NCI-H146 treated with DMSO at 0.1 percent for 48 hours (cell line): Measurements from ENCODE around the gene GPR39.

ENCODE experiments used
- DNase-seq: peaks from one replicate; lab custom pipeline; 2025; ENCODE audit not compliant: unreplicated experiment; lab: John Stamatoyannopoulos, UW

The GPR39 gene

DNA sequence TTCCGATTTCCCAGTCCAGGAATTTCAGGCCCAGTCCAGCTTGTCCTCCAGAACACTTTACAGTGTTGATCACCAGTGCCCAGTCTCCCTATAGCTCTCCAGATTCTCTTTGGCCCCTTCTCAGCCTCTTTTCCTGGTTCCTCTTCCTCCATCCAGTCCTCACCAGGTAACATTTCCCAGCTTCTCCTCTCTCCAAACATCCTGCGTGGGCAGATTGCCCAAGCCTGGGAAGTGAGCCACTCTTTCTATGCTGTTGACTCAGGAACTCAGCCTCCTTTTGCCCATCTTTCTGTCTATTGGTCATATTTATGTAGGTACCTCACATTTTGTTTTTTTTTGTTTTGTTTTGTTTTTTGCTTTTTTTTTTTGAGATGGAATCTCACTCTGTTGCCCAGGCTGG, 144.0 kb downstream of the GPR39 start:
- no peak for DNase-seq

- no peak for DNase-seq
These were observed 145.6 kb downstream of the GPR39 start for GRCh38 chr2:132562245-132562644.

- DNase-seq, result no peak
These were observed 147.5 kb downstream of the GPR39 start for GRCh38 chr2:132564065-132564464.

- DNase-seq, result no peak
These were observed 149.8 kb downstream of the GPR39 start for GRCh38 chr2:132566379-132566778.

DNA sequence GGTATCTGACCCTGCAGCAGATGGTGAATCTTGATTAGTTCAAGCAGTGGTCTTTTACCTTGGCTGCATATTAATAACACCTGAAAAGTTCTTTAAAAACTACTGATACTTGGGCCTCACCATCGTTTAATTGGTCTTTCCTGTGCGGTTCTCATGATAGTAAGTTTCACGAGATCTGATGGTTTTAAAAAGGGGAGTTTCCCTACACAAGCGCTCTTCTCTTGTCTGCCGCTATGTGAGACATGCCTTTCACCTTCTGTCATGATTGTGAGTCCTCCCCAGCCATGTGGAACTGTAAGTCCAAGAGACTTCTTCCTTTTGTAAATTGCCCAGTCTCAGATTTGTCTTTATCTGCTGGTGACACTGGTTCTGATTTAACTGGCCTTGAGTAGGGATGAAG, 151.1 kb downstream of the GPR39 start:
- no peak for DNase-seq

DNA sequence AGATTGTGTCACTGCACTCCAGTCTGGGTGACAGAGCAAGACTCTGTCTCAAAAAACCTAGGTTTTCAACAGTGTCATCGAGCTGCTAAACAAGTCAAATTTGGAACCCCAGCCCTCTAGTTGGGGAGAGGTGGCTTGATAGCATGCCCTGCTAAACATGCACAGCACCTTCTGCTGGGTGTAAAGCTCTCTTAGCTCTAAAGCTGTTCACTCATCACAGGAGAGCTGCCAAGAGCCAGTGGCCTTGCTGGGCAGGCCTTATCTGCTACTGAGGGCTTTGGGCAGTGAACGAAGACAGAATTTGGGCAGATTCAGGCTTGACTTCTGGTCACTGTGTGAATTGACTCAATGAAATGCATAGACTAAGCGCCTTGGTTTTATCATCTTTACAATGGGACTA, 152.1 kb downstream of the GPR39 start:
- no peak for DNase-seq

DNA sequence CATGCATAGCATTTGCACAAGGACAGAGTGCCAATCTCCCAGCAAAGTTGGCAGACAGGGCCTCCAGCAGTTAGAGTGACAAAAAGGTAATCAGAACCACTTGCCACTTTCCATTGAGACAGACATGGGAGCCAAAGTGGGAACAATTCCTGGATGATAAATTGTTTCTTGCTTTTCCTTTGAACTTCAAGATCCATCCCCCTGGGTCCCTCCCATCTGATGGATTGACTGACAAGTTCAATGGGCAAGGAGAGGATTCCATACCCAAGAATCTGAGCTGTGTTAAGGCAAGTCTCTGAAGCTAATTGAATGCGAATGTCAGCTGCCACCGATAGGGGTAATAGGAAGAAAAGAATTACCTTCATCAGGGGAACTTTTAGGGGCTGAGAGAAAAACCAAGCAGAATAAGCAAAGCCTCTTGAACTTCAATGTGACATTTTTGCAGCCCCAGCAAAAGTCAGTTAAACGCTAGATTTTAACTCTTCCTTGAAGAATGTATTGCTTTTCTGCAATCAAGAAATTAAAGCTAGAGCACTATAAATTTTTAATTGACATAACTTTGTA, 156.9 kb downstream of the GPR39 start:
- no peak for DNase-seq

- DNase-seq, result no peak
These were observed 161.1 kb downstream of the GPR39 start for GRCh38 chr2:132577686-132578085.

DNA sequence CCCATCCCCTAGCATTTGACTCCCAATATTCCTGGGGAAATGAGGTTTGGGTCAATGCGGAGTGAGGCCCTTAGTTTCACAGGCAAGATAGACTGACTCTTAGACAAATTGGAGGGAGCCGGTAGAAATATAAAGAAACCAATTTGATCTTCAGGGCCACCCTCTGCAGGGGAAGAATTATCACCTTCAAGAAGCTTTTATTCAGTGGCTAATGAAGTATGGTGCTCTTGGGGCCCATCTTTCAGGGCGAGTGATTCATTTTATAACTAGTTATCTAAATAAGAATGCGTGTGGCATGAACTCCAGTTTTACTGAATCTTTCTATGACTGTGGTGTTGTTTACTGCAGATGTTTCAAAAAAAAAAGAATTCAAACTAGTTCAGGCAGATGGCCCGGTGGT, 165.0 kb downstream of the GPR39 start:
- no peak for DNase-seq

DNA sequence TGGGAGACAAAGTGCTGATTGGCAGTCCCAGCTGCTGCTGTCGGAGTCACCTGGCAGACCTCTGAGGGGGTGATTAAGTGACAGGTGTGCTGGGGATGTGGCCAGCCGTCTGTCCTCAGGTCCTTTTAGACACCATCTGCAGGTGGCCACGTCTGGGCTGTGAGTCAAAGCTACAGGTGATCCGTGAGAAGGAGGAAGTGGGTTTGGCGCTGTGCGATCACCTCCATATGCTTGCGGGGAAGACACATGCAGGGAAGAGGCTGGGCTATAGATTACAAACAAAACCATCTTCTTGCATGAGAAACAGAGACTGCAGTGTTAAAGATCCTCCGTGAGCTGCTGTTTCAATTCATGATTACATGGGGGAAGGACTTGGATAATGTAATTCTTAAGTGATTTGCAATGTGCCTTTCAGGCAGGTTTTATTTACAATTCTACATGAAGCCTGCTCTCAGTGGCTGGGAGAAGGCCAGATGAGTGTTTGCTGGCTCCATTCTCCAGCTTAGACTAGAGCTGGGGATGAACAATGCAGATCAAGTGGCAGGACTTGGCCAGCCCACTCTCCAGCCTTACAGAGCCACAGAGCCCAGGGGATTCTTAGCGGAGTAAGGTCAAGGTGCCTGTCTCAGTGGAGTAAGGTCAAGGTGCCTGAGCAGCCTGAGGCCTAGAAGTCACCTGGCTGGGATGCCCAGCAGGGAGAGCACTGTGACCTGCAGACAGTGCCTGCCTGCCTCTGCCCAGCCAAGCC, 165.6 kb downstream of the GPR39 start:
- DNase-seq, result no peak

GRCh38 chr2:132583666-132584360, 167.2 kb downstream of the GPR39 start:
- no peak for DNase-seq

DNA sequence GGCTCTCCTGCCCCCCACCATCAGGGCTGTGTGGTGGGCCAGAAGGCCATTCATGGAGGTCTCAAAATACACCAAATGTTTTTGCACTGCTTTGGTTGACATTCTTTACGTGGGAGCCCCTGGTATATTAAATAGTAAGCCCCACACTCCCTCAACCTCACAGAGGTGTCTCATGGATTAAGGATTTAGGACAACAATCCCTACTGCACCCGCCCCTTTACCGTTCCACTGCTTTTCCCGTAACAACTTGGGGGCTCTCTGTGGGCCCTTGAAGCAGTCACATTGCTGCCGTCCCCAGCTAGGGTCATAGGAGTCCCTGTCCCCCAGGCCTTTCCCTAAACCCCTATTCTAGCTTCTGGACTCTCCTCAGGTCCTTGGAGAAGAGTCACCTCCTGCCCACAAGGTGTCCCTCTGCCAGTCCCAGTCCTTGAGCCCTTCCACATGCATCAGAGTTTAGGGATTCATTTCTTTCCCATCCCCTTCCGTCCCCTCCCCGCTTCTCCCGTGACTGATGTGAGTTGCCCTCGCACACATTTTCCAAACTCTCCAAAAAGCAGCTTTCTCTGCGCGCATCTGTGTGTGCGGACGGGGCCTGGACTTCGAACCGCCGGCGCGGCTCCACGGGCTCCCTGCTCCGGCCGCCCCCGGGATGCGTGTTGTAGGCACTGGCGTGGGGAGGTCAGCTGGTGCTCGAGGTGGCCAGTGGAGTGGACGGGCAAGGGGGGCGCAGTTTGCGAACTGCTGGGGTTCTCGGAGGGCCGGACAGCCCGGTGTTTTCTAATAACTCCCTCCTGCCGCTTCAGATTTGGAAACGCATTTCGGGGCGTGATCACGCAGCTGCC, 168.6 kb downstream of the GPR39 start:
- no peak for DNase-seq

DNA sequence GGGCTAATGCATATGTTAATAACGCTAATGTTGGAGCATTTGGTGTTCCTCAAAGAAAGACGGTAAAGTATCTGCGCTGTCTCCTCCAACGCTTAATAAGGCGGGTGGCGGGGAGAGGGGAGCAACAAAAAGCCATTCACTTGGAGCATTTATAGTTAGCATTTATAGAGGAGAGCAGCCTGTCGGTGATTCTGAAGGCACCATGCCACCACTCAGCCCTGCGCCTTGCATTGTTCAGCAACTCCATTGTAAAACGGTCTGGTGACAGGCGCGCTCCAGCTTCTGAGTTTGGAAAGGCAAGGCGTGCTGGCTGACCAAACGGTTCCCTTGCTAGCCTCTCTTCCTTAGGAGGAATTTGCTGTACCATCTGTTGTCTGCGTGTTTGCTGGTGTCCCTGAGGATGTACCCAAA, 169.5 kb downstream of the GPR39 start:
- DNase-seq, result no peak

GRCh38 chr2:132586835-132587234, 170.2 kb downstream of the GPR39 start:
- DNase-seq, result no peak

DNA sequence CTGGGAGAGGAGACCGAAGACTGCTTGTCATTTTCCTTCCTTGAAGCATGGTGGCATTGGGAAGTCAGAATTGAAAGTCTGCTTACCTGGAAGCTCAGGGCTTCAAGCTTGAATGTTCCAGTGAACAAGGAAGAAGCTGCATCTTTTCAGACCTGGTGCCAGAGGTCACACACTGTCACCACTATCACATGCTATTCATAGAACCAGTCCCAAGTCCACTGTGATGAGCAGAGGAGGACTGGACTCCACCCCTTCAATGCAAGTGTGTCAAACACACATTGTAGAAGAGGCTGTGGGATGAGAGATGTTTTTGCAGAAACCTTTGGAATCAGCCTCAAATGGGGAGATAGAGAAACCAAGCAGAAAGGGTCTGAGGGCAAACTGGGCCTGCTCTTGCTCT, 172.0 kb downstream of the GPR39 start:
- DNase-seq, result no peak

GRCh38 chr2:132589111-132589830, 172.7 kb downstream of the GPR39 start:
- no peak for DNase-seq

DNA sequence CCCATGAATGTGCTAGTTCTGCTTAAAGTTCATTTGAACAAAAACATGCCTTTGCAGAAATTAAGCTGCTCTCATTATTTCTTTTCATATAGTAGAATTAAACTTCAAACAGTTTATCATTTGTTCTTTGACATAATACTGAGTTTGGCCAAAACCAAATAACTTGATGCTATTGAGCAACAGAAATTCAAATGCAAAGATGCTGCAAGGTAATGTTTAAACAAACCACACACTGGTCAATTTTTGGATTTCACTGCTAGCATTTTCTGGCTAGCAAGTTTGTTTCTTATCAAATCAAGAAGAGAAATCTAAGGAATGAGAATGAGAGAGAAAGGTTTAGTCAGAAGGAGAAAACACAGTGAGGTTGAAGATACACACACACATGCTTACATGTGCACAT, 173.4 kb downstream of the GPR39 start:
- DNase-seq, result no peak

GRCh38 chr2:132593171-132593570, 176.6 kb downstream of the GPR39 start:
- no peak for DNase-seq

- no peak for DNase-seq
These were observed 178.6 kb downstream of the GPR39 start for GRCh38 chr2:132595186-132595585.

DNA sequence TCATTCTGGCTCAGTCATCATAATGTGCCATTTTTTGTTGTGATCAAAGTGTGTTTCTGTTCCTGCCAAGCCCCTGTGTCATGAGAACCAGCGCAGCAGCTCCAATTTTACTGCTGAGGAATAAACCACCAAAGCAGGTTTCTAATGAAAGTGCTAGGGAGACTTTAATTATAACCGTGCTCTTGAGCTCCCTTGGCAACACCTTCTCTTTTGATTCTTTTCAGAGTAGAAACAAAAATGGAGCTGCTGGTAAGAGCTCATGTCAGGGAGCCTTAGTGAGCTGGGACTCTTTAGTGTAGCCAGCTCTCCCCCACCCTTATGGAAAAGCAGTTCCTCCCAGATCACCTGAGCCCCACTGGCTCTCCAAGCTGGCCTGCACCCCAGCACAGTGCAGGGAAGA, 179.1 kb downstream of the GPR39 start:
- no peak for DNase-seq

GRCh38 chr2:132597166-132597565, 180.6 kb downstream of the GPR39 start:
- no peak for DNase-seq
